H9 (cell line): ENCODE measurements around the gene CYP1A1. TPM values are rescaled to one million over a fixed set of nuclear protein-coding genes. Genes with fewer than 3 reads are reported as not detected.

Experiments
- DNase-seq: peaks from one replicate; pipeline ENCODE4 v3.0.0-alpha.2; 2017
- H2AFZ ChIP-seq: one replicate; pipeline ENCODE4 v1.6.1; 2013; ENCODE audit warnings: mild to moderate bottlenecking, low read length, control low read depth, moderate library complexity
- H2AK5ac ChIP-seq: 2 replicates; pipeline ENCODE4 v1.6.1; 2013; ENCODE audit warnings: low read length, control low read depth, mixed read lengths; ENCODE audit not compliant: insufficient read length
- H2BK120ac ChIP-seq: one replicate; pipeline ENCODE4 v1.6.1; 2013; ENCODE audit warnings: low read depth, mild to moderate bottlenecking, low read length, control low read depth, inconsistent platforms; ENCODE audit not compliant: poor library complexity, severe bottlenecking
- H2BK12ac ChIP-seq: 2 replicates; pipeline ENCODE4 v1.6.1; 2013; ENCODE audit warnings: low read length, control low read depth, mixed read lengths, low read depth; ENCODE audit not compliant: insufficient read length
- H2BK15ac ChIP-seq: 2 replicates; pipeline ENCODE4 v1.6.1; 2013; ENCODE audit warnings: low read depth, low read length, control low read depth
- H2BK20ac ChIP-seq: one replicate; pipeline ENCODE4 v1.6.1; 2013; ENCODE audit warnings: low read depth, mild to moderate bottlenecking, low read length, control low read depth, inconsistent platforms; ENCODE audit not compliant: poor library complexity, severe bottlenecking
- H2BK5ac ChIP-seq: 2 replicates; pipeline ENCODE4 v1.6.1; 2013; ENCODE audit warnings: low read length, control low read depth, mixed read lengths; ENCODE audit not compliant: insufficient read length
- H3K14ac ChIP-seq: 2 replicates; pipeline ENCODE4 v1.6.1; 2013; ENCODE audit warnings: low read length, control low read depth; ENCODE audit not compliant: insufficient read depth
- H3K18ac ChIP-seq: 2 replicates; pipeline ENCODE4 v1.6.1; 2013; ENCODE audit warnings: low read depth, mild to moderate bottlenecking, mixed read lengths, low read length, control low read depth; ENCODE audit not compliant: insufficient read length
- H3K23ac ChIP-seq: 2 replicates; pipeline ENCODE4 v1.6.1; 2013; ENCODE audit warnings: low read length, control low read depth, mixed read lengths, low read depth; ENCODE audit not compliant: insufficient read length
- H3K23me2 ChIP-seq: 2 replicates; pipeline ENCODE4 v1.6.1; 2013; ENCODE audit warnings: low read depth, mild to moderate bottlenecking, mixed read lengths, low read length, control low read depth; ENCODE audit not compliant: insufficient read length, poor library complexity, severe bottlenecking
- H3K27ac ChIP-seq: 2 replicates; pipeline ENCODE4 v1.5.1; 2013; ENCODE audit warnings: low read length, control low read depth, mixed read lengths, low read depth; ENCODE audit not compliant: insufficient read length
- H3K27me3 ChIP-seq: 2 replicates; pipeline ENCODE4 v1.6.1; 2013; ENCODE audit warnings: low read length, control low read depth, inconsistent platforms; ENCODE audit not compliant: insufficient read depth
- H3K4ac ChIP-seq: 2 replicates; pipeline ENCODE4 v1.6.1; 2013; ENCODE audit warnings: low read depth, mild to moderate bottlenecking, control low read depth, inconsistent platforms, low read length, moderate library complexity
- H3K4me1 ChIP-seq: 2 replicates; pipeline ENCODE4 v1.6.1; 2013; ENCODE audit warnings: low read length, control low read depth, inconsistent platforms; ENCODE audit not compliant: insufficient read depth
- H3K4me2 ChIP-seq: 2 replicates; pipeline ENCODE4 v1.6.1; 2013; ENCODE audit warnings: low read length, control low read depth, mixed read lengths; ENCODE audit not compliant: insufficient read length, insufficient read depth
- H3K56ac ChIP-seq: 2 replicates; pipeline ENCODE4 v1.6.1; 2013; ENCODE audit warnings: low read depth, mild to moderate bottlenecking, mixed read lengths, low read length, control low read depth; ENCODE audit not compliant: insufficient read length
- H3K79me1 ChIP-seq: 2 replicates; pipeline ENCODE4 v1.6.1; 2013; ENCODE audit warnings: low read depth, mild to moderate bottlenecking, moderate library complexity, low read length, control low read depth, inconsistent platforms; ENCODE audit not compliant: insufficient read depth, poor library complexity, severe bottlenecking
- H3K79me2 ChIP-seq: 2 replicates; pipeline ENCODE4 v1.6.1; 2013; ENCODE audit warnings: low read length, control low read depth, inconsistent platforms; ENCODE audit not compliant: insufficient read depth
- H3K9ac ChIP-seq: 2 replicates; pipeline ENCODE4 v1.6.1; 2013; ENCODE audit warnings: low read length, control low read depth, mixed read lengths; ENCODE audit not compliant: insufficient read length; ENCODE audit errors: extremely low read depth
- H3K9me3 ChIP-seq: one replicate; pipeline ENCODE4 v1.6.1; 2013; ENCODE audit warnings: low read depth, low read length, inconsistent platforms; ENCODE audit not compliant: control insufficient read depth
- H3T11ph ChIP-seq: one replicate; pipeline ENCODE4 v1.6.1; 2013; ENCODE audit warnings: mild to moderate bottlenecking, low read length, control low read depth, inconsistent platforms
- H4K20me1 ChIP-seq: one replicate; pipeline ENCODE4 v1.6.1; 2013; ENCODE audit not compliant: control insufficient read depth, insufficient read length, insufficient read depth
- H4K5ac ChIP-seq: 2 replicates; pipeline ENCODE4 v1.6.1; 2013; ENCODE audit warnings: low read depth, mild to moderate bottlenecking, mixed read lengths, low read length, control low read depth; ENCODE audit not compliant: insufficient read length
- H4K8ac ChIP-seq: replicated peaks from 2 replicates; pipeline ENCODE4 v1.6.1; 2013; ENCODE audit warnings: low read length, control low read depth, mixed read lengths, low read depth; ENCODE audit not compliant: insufficient read length
- H4K91ac ChIP-seq: 2 replicates; pipeline ENCODE4 v1.6.1; 2013; ENCODE audit warnings: low read depth, mild to moderate bottlenecking, moderate library complexity, mixed read lengths, low read length, control low read depth; ENCODE audit not compliant: insufficient read length
- H3K27ac Mint-ChIP-seq, 3 experiments: 2 replicates in 2 of 3; 3 replicates in 1 of 3; pipeline ENCODE4 v1.8.0; 2020 to 2021; ENCODE audit warnings: mixed read lengths in 3 of 3, mild to moderate bottlenecking in 1 of 3, moderate library complexity in 1 of 3
- H3K27me3 Mint-ChIP-seq: 2 replicates; pipeline ENCODE4 v1.8.0; 2021; ENCODE audit warnings: low read depth, mild to moderate bottlenecking, moderate library complexity, mixed read lengths
- H3K36me3 Mint-ChIP-seq, 3 experiments: 2 replicates in 2 of 3; 3 replicates in 1 of 3; pipeline ENCODE4 v1.8.0; 2020 to 2021; ENCODE audit warnings: low read depth in 3 of 3, mixed read lengths in 3 of 3; ENCODE audit not compliant: insufficient read depth in 1 of 3
- H3K4me1 Mint-ChIP-seq, 2 experiments: 2 replicates each; pipeline ENCODE4 v1.8.0; 2020; ENCODE audit warnings: mixed read lengths in 2 of 2
- H3K4me3 Mint-ChIP-seq, 2 experiments: 2 replicates in 1 of 2; 3 replicates in 1 of 2; pipeline ENCODE4 v1.8.0; 2020 to 2021; ENCODE audit warnings: mild to moderate bottlenecking in 2 of 2, mixed read lengths in 2 of 2, moderate library complexity in 1 of 2
- H3K9me3 Mint-ChIP-seq, 2 experiments: 2 replicates in 1 of 2; 3 replicates in 1 of 2; pipeline ENCODE4 v1.8.0; 2020; ENCODE audit warnings: mild to moderate bottlenecking in 2 of 2, mixed read lengths in 2 of 2, moderate library complexity in 1 of 2
- CTCF ChIP-seq: fragments of 200-600 bp; sonication (generic); conservative IDR thresholded peaks from 3 replicates; pipeline ENCODE4 v1.8.0; 2021; ENCODE audit warnings: antibody characterized with exemption, mild to moderate bottlenecking
- WGBS: extraction: QIAGEN DNeasy Blood & Tissue Kit; methylation state at CpG from one replicate; pipeline ENCODE4 v1.1.7; 2013; ENCODE audit warnings: missing lambda C conversion rate, low lambda C conversion rate, mixed read lengths; ENCODE audit not compliant: insufficient read length; ENCODE audit errors: extremely low coverage; 5-methylcytosine and 5-hydroxymethylcytosine counted together
- total RNA-seq: library from RNA; stranded (reverse); gene quantifications from 2 replicates; pipeline ENCODE4 v1.2.1, GENCODE V29; 2021

Gene CYP1A1
- total RNA-seq, 1 experiment from 2014 or later = 0.33 TPM

GRCh38 chr15:74750751-74751150, 25.4 kb upstream of the CYP1A1 start:
- no CpG with 5 or more reads among the region's 2 CpGs for WGBS
- Histone ChIP-seq H3K9me3 (no peaks in the 10 kb centered on the region), H4K20me1 (no peaks in the 10 kb centered on the region), H2BK5ac (no peak overlapping the region), H3K4me1 (no peaks in the 10 kb centered on the region), H3K79me1 (no peaks in the 10 kb centered on the region), H4K5ac (no peak overlapping the region), H4K8ac (no peak overlapping the region), H2BK120ac (no peak overlapping the region), H3K27me3 (no peaks in the 10 kb centered on the region; the same call in 1 of the 2 replicates), H3K23ac (no peak overlapping the region), H2AK5ac (no peak overlapping the region), H3K27ac (no peak overlapping the region), H3T11ph (no peak overlapping the region), H3K4me2 (no peak overlapping the region), H4K91ac (no peak overlapping the region), H3K9ac (no peak overlapping the region), H2AFZ (no peak overlapping the region), H2BK20ac (no peak overlapping the region), H3K14ac (no peak overlapping the region; the same call in 1 of the 2 replicates), H2BK15ac (no peak overlapping the region), H3K79me2 (no peaks in the 10 kb centered on the region), H3K18ac (no peak overlapping the region), H3K56ac (no peak overlapping the region), H2BK12ac (no peak overlapping the region), H3K4ac (no peak overlapping the region), H3K23me2 (no peaks in the 10 kb centered on the region)
- no peaks in the 10 kb centered on the region for H3K36me3 Mint-ChIP-seq
- H3K9me3 Mint-ChIP-seq = no peaks in the 10 kb centered on the region
- H3K27ac Mint-ChIP-seq = no peak overlapping the region
- no peak overlapping the region for H3K4me3 Mint-ChIP-seq
- no peak for TF ChIP-seq CTCF
- peaks cover 10 to 23% of the 10 kb centered on the region in 2 experiments for H3K4me1 Mint-ChIP-seq
- DNase-seq = no peak
- peaks cover 38% of the 10 kb centered on the region for H3K27me3 Mint-ChIP-seq
